K562 (cell line): Measurements from ENCODE around the gene TMEM107. TPM values are rescaled to one million over a fixed set of nuclear protein-coding genes. Genes with fewer than 3 reads are reported as not detected.

ENCODE experiments used
- BRCA1 ChIP-seq, 2 experiments: fragments of 450-650 bp in 1 of 2; sonication (generic) in 1 of 2; formaldehyde crosslinking in 1 of 2; IDR thresholded peaks; 2 replicates each; pipeline versions ENCODE4 v1.5.0 to v1.6.1; 2017 to 2020; ENCODE audit warnings: mild to moderate bottlenecking in 1 of 2, missing genetic modification reagents in 1 of 2
- CREB3L1 ChIP-seq: fragments of 450-650 bp; IDR thresholded peaks from 2 replicates; pipeline ENCODE4 v1.6.1; 2014; ENCODE audit warnings: low read depth, mild to moderate bottlenecking, moderate library complexity, borderline replicate concordance
- HOXB6 ChIP-seq: fragments of 250-450 bp; sonication (Bioruptor Pico); IDR thresholded peaks from 2 replicates; pipeline ENCODE4 v1.5.1; 2022; ENCODE audit warnings: mild to moderate bottlenecking, borderline replicate concordance
- JUNB ChIP-seq: fragments of 450-650 bp; formaldehyde crosslinking; conservative IDR thresholded peaks from 2 replicates; pipeline ENCODE4 v1.4.0; 2020; ENCODE audit warnings: mild to moderate bottlenecking
- NONO ChIP-seq, 2 experiments: fragments of 200-400 bp in 1 of 2; fragments of 450-650 bp in 1 of 2; formaldehyde crosslinking in 1 of 2; IDR thresholded peaks; 2 replicates each; pipeline ENCODE4 v1.6.1; 2017; ENCODE audit warnings: low read depth in 2 of 2, mild to moderate bottlenecking in 2 of 2, moderate library complexity in 2 of 2, low read length in 1 of 2
- POLR2AphosphoS5 ChIP-seq: IDR thresholded peaks from 2 replicates; pipeline ENCODE4 v1.6.1; 2011; ENCODE audit warnings: mild to moderate bottlenecking, low read depth, low read length, moderate library complexity; ENCODE audit not compliant: control insufficient read depth, insufficient read depth
- RB1 ChIP-seq: fragments of 450-650 bp; IDR thresholded peaks from 2 replicates; pipeline ENCODE4 v1.6.1; 2017; ENCODE audit warnings: low read depth, mild to moderate bottlenecking
- RBBP5 ChIP-seq: fragments of 200-600 bp; sonication (generic); IDR thresholded peaks from 2 replicates; pipeline ENCODE4 v1.6.1; 2012; ENCODE audit warnings: borderline replicate concordance, mild to moderate bottlenecking, low read length, control low read depth, inconsistent platforms; ENCODE audit not compliant: insufficient read depth, poor library complexity, severe bottlenecking
- TAF1 ChIP-seq: IDR thresholded peaks from 2 replicates; pipeline ENCODE4 v1.6.1; 2011; ENCODE audit warnings: mild to moderate bottlenecking, low read length, moderate library complexity; ENCODE audit not compliant: insufficient read depth, control insufficient read depth, severe bottlenecking; ENCODE audit errors: extremely low read depth
- TBP ChIP-seq: optimal IDR thresholded peaks from 2 replicates; pipeline ENCODE3; 2011; ENCODE audit warnings: low read depth, low read length, improper control_type of control experiment
- THAP7 ChIP-seq: fragments of 250-450 bp; sonication (Bioruptor Pico); IDR thresholded peaks from 2 replicates; pipeline ENCODE4 v1.5.0; 2021
- TRIM24 ChIP-seq, 2 experiments: fragments of 450-650 bp; IDR thresholded peaks; 2 replicates each; pipeline ENCODE4 v1.6.1; 2016
- ZNF217 ChIP-seq: sonication (generic); formaldehyde crosslinking; IDR thresholded peaks from 2 replicates; pipeline ENCODE4 v1.8.0; 2022; ENCODE audit warnings: mild to moderate bottlenecking, missing genetic modification reagents
- ZNF263 ChIP-seq: sonication (generic); formaldehyde crosslinking; IDR thresholded peaks from 2 replicates; pipeline ENCODE4 v1.8.0; 2022; ENCODE audit warnings: mild to moderate bottlenecking, missing genetic modification reagents, borderline replicate concordance
- ZNF518B ChIP-seq: fragments of 250-450 bp; sonication (Bioruptor Pico); IDR thresholded peaks from 2 replicates; pipeline ENCODE4 v1.5.0; 2021; ENCODE audit warnings: mild to moderate bottlenecking, moderate library complexity
- ZNF551 ChIP-seq: fragments of 250-450 bp; sonication (Bioruptor Pico); IDR thresholded peaks from 2 replicates; pipeline ENCODE4 v1.5.0; 2021; ENCODE audit warnings: mild to moderate bottlenecking, moderate library complexity
- polyA plus RNA-seq, 8 experiments: library from polyadenylated mRNA; depleted of rRNA in 4 of 8; stranded (reverse) in 5 of 8; unstranded in 3 of 8; fragments of >200 nt; fragmentation: Nextera tagmentation in 2 of 8; fragmentation: Illumina TruSeq in 1 of 8; extraction: Ambion mirVana in 2 of 8; extraction: Trizol in 1 of 8; gene quantifications; 2 replicates each; pipeline versions ENCODE4 v1.2.1 to v1.2.3, GENCODE V29; 2011 to 2014; ENCODE audit warnings: inconsistent platforms in 1 of 8, missing spikeins in 1 of 8
- total RNA-seq, 7 experiments: library from RNA; depleted of rRNA in 6 of 7; stranded (reverse); fragments of >200 nt in 6 of 7; fragmentation: Illumina TruSeq in 2 of 7; extraction: Trizol in 2 of 7; gene quantifications; 2 replicates each; pipeline versions ENCODE4 v1.2.1 to v1.2.3, GENCODE V29; 2011 to 2021; ENCODE audit warnings: low replicate concordance in 1 of 7
- TF ChIP-seq, protein P1 (sequence below): fragments of 450-650 bp; IDR thresholded peaks from 2 replicates; pipeline ENCODE4 v1.6.1; 2016
- TF ChIP-seq, protein P2 (sequence below): fragments of 450-650 bp; formaldehyde crosslinking; IDR thresholded peaks from 2 replicates; pipeline ENCODE4 v1.4.0; 2020; ENCODE audit warnings: mild to moderate bottlenecking, moderate library complexity

The TMEM107 gene
- total and polyA plus RNA-seq, 9 of the 15 experiments (the other 6 are each of a cell fraction or from before 2014, with no cell fraction given) = 7.1 to 26.2 (median 16.9) TPM

- TF ChIP-seq ZNF263 = peak; percentile 93
- TF ChIP-seq JUNB (CRISPR knock-in tag) = no peak
- TF ChIP-seq ZNF217 (CRISPR knock-in tag) = no peak
- no peak for TF ChIP-seq TRIM24 (IDR thresholded peaks at IDR 0.05)
- TF ChIP-seq NONO (IDR thresholded peaks at IDR 0.05; ENCODE audit: low read depth in 2 of 2, low read length in 1 of 2) = peak in 1 of 2 experiments; percentile 50; a peak in 2 of 4 replicates
- peak; percentile 38 for TF ChIP-seq RBBP5
- peak; percentile 70 for TF ChIP-seq TAF1
- no peak for TF ChIP-seq ZNF518B
- no peak for TF ChIP-seq BRCA1 (IDR thresholded peaks at IDR 0.05)
- no peak for TF ChIP-seq BRCA1 (CRISPR knock-in tag; IDR thresholded peaks at IDR 0.05)
- peak; percentile 56; the same call in 1 of the 2 replicates for TF ChIP-seq POLR2AphosphoS5
- TF ChIP-seq, protein P1, sequence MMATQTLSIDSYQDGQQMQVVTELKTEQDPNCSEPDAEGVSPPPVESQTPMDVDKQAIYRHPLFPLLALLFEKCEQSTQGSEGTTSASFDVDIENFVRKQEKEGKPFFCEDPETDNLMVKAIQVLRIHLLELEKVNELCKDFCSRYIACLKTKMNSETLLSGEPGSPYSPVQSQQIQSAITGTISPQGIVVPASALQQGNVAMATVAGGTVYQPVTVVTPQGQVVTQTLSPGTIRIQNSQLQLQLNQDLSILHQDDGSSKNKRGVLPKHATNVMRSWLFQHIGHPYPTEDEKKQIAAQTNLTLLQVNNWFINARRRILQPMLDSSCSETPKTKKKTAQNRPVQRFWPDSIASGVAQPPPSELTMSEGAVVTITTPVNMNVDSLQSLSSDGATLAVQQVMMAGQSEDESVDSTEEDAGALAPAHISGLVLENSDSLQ = peak; percentile 20; the same call in 1 of the 2 replicates
- TF ChIP-seq CREB3L1 = peak; percentile 60; the same call in 1 of the 2 replicates
- TF ChIP-seq, protein P2, sequence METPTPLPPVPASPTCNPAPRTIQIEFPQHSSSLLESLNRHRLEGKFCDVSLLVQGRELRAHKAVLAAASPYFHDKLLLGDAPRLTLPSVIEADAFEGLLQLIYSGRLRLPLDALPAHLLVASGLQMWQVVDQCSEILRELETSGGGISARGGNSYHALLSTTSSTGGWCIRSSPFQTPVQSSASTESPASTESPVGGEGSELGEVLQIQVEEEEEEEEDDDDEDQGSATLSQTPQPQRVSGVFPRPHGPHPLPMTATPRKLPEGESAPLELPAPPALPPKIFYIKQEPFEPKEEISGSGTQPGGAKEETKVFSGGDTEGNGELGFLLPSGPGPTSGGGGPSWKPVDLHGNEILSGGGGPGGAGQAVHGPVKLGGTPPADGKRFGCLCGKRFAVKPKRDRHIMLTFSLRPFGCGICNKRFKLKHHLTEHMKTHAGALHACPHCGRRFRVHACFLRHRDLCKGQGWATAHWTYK (CRISPR knock-in tag) = 0 out of 2 replicates have a peak, but pooled peaks have one; percentile 32
- 0 out of 2 replicates have a peak, but pooled peaks have one; percentile 43 for TF ChIP-seq RB1
- TF ChIP-seq ZNF551 (CRISPR knock-in tag) = no peak
- no peak for TF ChIP-seq HOXB6
- TF ChIP-seq THAP7 (CRISPR knock-in tag) = peak; percentile 58; the same call in 1 of the 2 replicates
- TF ChIP-seq TBP = peak; percentile 58
Measured at GRCh38 chr17:8162233-8162996, 13.8 kb downstream of the TMEM107 start, which contains the start of gene VAMP2 (continued).
